Chondrocyte (in vitro differentiated cells): ENCODE data around the gene SRGAP1. TPM values are rescaled to one million over a fixed set of nuclear protein-coding genes. Genes with fewer than 3 reads are reported as not detected.
A peak's percentile ranks its signal among the peaks of the same experiment; 100 is the strongest.
"Not testable (repeated sequence)": the region's sequence is repeated elsewhere in the genome, so short reads cannot be mapped to it uniquely, and the experiment has no call there.

ENCODE experiments used
- DNase-seq: peaks from one replicate; pipeline ENCODE4 v3.0.0; 2021; ENCODE audit warnings: mixed read lengths, low spot score
- H3K27ac Mint-ChIP-seq: one replicate; pipeline ENCODE4 v1.8.0; 2021; ENCODE audit warnings: mild to moderate bottlenecking, moderate library complexity, mixed read lengths; ENCODE audit not compliant: unreplicated experiment
- H3K27me3 Mint-ChIP-seq: 2 replicates; pipeline ENCODE4 v1.8.0; 2021; ENCODE audit warnings: low read depth, mixed read lengths
- H3K36me3 Mint-ChIP-seq: 2 replicates; pipeline ENCODE4 v1.8.0; 2021; ENCODE audit warnings: low read depth, mixed read lengths
- H3K4me1 Mint-ChIP-seq: 2 replicates; pipeline ENCODE4 v1.8.0; 2021; ENCODE audit warnings: low read depth, mild to moderate bottlenecking, mixed read lengths
- H3K4me3 Mint-ChIP-seq: one replicate; pipeline ENCODE4 v1.8.0; 2021; ENCODE audit warnings: mild to moderate bottlenecking, moderate library complexity, mixed read lengths; ENCODE audit not compliant: unreplicated experiment
- H3K9me3 Mint-ChIP-seq: 2 replicates; pipeline ENCODE4 v1.8.0; 2021; ENCODE audit warnings: low read depth, mixed read lengths
- total RNA-seq: library from RNA; stranded (reverse); gene quantifications from 3 replicates; pipeline ENCODE4 v1.2.1, GENCODE V29; 2021
- TF ChIP-seq, protein P1 (sequence below): fragments of 200-600 bp; sonication (generic); IDR thresholded peaks from 2 replicates; pipeline ENCODE4 v1.5.0; 2021; ENCODE audit warnings: antibody characterized with exemption, mild to moderate bottlenecking, moderate library complexity

The SRGAP1 gene
- total RNA-seq, 1 donor from 2014 or later: 13.2 TPM

DNA sequence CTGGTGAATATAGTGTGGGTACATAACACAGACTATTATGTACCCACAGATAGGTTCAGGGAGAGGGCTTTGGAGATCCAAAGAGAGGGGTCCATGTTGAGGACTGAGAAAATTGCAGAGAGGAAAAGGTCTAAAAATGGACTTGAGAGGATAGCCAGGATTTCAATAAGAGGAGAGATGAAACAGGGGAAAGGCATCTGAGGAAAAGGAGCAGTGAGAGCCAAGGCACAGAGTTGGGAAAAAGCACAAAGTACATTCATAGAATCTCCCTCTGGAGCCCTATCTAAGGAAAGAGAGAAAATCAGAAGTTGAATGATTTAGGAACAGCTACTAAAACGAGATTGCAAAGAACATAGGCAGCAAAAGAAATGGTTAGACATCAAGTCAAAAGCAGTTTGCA, 182.8 kb downstream of the SRGAP1 start:
- TF ChIP-seq, protein P1, sequence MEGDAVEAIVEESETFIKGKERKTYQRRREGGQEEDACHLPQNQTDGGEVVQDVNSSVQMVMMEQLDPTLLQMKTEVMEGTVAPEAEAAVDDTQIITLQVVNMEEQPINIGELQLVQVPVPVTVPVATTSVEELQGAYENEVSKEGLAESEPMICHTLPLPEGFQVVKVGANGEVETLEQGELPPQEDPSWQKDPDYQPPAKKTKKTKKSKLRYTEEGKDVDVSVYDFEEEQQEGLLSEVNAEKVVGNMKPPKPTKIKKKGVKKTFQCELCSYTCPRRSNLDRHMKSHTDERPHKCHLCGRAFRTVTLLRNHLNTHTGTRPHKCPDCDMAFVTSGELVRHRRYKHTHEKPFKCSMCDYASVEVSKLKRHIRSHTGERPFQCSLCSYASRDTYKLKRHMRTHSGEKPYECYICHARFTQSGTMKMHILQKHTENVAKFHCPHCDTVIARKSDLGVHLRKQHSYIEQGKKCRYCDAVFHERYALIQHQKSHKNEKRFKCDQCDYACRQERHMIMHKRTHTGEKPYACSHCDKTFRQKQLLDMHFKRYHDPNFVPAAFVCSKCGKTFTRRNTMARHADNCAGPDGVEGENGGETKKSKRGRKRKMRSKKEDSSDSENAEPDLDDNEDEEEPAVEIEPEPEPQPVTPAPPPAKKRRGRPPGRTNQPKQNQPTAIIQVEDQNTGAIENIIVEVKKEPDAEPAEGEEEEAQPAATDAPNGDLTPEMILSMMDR: no peak
- no peaks in the 10 kb centered on the region for H3K27me3 Mint-ChIP-seq
- no peak overlapping the region for H3K27ac Mint-ChIP-seq
- H3K4me3 Mint-ChIP-seq: no peak overlapping the region
- H3K4me1 Mint-ChIP-seq: peaks cover 47% of the 10 kb centered on the region
- peaks cover 2% of the 10 kb centered on the region for H3K36me3 Mint-ChIP-seq
- peaks cover 4% of the 10 kb centered on the region for H3K9me3 Mint-ChIP-seq
- DNase-seq: no peak

DNA sequence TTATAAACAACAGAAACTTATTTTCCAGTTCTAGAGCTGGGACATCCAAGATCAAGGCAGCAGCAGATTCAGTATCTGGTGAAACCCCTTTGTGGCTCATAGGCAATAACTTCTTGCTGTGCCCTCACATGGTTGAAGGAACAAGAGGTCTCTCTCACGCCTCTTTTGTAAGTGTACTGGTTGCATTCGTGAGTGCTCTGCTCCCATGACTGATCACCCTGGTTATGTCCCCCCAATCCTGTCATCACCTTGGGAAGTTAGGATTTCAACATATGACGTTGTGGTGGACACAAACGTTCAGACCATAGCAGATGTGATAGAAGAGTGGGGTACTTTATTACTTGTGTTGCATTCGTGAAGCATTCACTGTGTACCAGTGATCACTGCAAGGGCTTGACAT, 184.0 kb downstream of the SRGAP1 start:
- H3K9me3 Mint-ChIP-seq: peaks cover 4% of the 10 kb centered on the region
- peaks cover 49% of the 10 kb centered on the region for H3K4me1 Mint-ChIP-seq
- H3K27me3 Mint-ChIP-seq: no peaks in the 10 kb centered on the region
- DNase-seq: no peak
- no peak overlapping the region for H3K4me3 Mint-ChIP-seq
- H3K27ac Mint-ChIP-seq: no peak overlapping the region
- TF ChIP-seq, protein P1: no peak
- H3K36me3 Mint-ChIP-seq: peaks cover 2% of the 10 kb centered on the region

DNA sequence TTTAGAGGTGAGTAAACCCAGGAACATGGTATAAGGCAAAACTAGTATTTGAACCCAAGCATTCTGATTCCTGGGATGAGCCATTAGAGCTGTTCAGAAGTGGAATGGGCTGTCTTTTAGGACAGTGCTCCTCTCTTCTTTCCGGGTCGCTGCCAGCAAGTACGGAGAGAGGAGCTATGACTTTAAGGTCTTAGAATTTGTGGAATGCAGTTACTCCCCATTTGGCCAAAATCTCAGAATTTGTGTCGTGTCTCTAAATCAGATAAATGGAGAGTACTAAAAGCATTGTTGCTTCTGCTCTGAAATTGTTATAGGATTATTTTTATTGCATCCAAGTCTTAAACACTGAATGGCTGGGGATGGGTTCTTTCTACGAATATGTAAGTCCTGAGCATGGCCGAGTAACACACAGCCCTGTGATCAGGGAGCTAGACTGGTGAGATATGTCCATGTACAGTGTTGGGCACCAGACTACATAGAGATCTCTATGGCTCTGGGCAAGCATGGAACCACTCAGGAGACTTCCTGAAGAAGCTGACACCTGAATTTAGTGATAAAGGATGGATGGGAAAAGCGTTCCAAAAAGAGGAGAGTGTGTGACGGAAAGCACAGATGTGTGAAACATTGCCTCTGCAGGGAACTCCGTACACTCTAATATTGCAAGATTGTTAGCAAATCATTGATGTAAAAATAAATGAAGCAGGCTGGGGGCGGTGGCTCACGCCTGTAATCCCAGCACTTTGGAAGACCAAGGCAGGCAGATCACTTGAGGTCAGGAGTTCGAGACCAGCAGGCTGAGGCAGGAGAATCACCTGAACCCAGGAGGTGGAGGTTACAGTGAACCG, 184.7 kb downstream of the SRGAP1 start:
- DNase-seq: no peak
- Mint-ChIP-seq H3K4me1 (peaks cover 50% of the 10 kb centered on the region), H3K9me3 (peaks cover 4% of the 10 kb centered on the region), H3K27ac (peak overlapping the region; percentile 83), H3K27me3 (no peaks in the 10 kb centered on the region), H3K4me3 (no peak overlapping the region), H3K36me3 (peaks cover 2% of the 10 kb centered on the region)
- TF ChIP-seq, protein P1: no peak

DNA sequence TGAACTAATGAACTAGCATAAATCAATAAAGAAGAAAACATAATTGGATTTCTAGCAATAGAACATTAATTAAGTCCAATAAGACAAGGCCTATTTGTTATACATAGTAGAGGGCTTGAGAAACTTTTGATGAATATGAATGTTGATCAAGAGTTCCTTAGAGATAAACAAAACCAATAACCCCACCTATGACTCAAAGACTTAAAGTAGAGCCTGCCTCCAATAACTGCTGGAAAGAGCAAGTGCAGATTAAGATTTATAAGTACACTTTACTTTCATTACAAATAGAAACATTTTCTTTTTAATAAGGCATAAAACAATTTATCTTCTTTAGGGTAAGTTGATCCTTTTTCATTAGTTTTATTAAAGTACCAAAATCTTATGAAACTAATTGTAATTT, 185.7 kb downstream of the SRGAP1 start:
- H3K9me3 Mint-ChIP-seq: peaks cover 4% of the 10 kb centered on the region
- peaks cover 42% of the 10 kb centered on the region for H3K4me1 Mint-ChIP-seq
- no peak for DNase-seq
- peaks cover 2% of the 10 kb centered on the region for H3K36me3 Mint-ChIP-seq
- no peaks in the 10 kb centered on the region for H3K27me3 Mint-ChIP-seq
- H3K4me3 Mint-ChIP-seq: no peak overlapping the region
- H3K27ac Mint-ChIP-seq: no peak overlapping the region
- TF ChIP-seq, protein P1: no peak

DNA sequence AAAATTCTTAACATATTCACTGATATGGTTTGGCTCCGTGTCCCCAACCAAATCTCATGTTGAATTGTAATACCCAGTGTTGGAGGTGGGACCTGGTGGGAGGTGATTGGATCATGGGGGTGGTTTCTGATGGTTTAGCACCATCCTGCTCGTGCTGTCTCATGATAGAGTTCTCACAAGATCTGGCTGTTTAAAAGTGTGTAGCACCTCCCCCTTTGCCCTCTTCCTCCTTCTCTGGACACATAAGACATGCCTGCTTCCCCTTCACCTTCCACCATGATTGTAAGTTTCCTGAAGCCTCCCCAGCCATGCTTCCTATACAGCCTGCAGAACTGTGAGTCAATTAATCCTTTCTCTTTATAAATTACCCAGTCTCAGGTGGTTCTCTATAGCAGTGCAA, 189.6 kb downstream of the SRGAP1 start:
- not testable (repeated sequence) for H3K27ac Mint-ChIP-seq, H3K27me3 Mint-ChIP-seq, H3K4me3 Mint-ChIP-seq, H3K36me3 Mint-ChIP-seq, DNase-seq, H3K9me3 Mint-ChIP-seq
- H3K4me1 Mint-ChIP-seq: peaks cover 23% of the 10 kb centered on the region
